Right lung (tissue), 5 donors: ENCODE measurements around the gene CHRM2. TPM values are rescaled to one million over a fixed set of nuclear protein-coding genes. Genes with fewer than 3 reads are reported as not detected.

Experiments
- DNase-seq, 2 donors: peaks; one replicate each; pipeline ENCODE4 v3.0.0-alpha.2; 2013
- polyA plus RNA-seq, 5 donors: library from polyadenylated mRNA; unstranded; fragments of 120-200 nt; gene quantifications; one replicate each; pipeline versions ENCODE4 v1.2.1 to v1.2.3, GENCODE V29; 2013; ENCODE audit warnings: inconsistent platforms in 1 of 5, low replicate concordance in 1 of 5; ENCODE audit not compliant: insufficient read length in 5 of 5, insufficient read depth in 1 of 5

CHRM2 gene
- polyA plus RNA-seq, 5 donors, result 0.22 to 1.0 (median 0.50) TPM

DNA sequence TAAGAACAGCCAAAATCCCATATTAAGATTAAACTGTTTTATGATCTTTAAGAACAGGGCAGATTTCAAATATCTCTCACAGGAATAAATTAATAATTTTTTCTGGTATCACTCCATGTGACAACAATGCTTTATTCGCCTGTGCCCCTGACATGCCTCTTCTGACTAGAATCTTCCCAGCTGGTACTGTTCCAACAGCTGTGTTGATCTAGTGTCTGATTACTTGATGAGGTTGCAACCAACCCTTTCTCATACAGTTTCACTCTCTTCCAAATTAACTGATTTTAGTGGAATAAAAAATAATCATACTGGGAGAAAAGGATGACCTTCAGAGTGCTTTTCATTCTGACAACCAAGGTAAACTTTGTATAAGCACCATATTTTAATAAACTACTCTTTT lies 151.9 kb downstream of the CHRM2 start:
- DNase-seq, result no peak

DNA sequence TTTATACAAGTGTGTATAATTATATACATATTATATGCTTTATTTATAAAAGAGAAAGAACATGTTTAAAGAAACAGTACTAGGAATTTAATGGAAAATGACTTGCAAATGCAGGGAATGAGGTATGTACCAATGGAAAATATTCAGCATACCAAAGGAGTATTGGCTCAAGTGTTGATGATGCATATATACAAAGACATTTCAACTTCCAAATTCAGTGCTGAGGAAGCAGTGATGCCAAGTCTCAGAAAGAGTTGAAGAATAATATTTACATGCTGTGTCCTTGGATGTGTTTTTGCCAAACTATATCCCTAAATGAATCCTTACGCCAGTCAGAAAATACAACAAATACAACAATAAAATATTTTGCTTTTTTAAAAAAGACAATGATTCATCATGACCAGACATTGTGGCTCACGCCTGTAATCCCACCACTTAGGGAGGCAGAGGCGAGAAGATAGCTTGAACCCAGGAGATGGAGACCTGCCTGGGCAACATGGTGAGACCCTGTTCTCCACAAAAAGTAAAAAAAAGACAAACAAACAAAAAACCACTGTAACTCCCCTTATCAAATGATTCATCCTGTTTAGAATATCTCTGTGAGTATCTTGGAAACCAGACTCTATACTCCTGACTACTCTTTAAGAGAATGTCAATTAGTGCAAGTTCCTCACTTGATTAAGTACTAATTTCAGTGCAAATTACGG lies 157.2 kb downstream of the CHRM2 start:
- DNase-seq, result no peak

DNA sequence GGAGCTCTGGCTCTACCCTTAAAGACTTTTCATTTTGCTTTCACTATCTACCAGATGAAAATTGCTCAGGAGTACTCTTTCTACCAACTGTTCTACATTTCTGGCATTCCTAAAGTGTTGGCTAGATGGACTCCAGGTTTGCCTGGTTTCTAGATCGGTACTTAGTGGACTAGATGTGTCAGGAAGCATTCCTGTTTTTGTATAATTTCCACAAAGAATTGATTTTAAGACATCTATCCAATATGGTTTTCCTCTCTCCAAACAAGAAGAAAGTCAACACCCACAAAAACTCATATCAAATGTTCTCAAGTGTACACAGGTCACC lies 157.7 kb downstream of the CHRM2 start:
- no peak for DNase-seq

DNA sequence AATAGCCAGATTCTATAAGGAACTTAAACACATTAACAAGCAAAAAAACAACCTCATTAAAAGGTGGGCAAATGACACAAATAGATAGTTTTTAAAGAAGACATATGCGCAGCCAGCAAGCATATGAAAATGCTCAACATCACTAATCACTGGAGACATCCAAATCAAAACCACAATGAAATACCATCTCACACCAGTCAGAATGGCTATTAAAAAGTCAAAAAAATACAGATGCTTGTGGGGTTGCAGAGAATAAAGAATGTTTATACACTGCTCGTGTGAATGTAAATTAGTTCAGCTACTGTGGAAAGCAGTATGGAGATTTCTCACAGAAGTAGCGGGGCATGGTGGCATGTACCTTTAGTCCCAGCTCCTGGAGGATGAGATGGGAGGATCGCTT lies 164.0 kb downstream of the CHRM2 start:
- no peak for DNase-seq

DNA sequence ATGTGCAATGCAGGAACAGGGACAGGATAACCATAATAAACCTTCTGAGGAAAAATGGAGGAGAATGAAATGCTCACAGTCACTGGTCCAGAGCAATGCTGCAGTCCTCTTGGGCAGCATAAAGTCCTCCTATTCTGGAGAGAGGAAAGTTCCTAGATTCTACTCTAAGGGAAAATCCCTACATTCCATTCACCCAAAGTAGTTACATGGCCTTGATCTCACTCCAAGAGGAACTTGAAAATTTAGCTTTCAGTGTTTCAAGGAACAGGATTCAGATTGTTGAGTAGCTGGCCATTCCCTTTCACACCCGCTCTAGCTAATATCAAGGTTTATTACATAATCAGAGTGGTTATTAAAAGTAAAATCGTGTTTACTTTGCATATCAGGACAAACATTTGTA lies 168.3 kb downstream of the CHRM2 start:
- no peak for DNase-seq

DNA sequence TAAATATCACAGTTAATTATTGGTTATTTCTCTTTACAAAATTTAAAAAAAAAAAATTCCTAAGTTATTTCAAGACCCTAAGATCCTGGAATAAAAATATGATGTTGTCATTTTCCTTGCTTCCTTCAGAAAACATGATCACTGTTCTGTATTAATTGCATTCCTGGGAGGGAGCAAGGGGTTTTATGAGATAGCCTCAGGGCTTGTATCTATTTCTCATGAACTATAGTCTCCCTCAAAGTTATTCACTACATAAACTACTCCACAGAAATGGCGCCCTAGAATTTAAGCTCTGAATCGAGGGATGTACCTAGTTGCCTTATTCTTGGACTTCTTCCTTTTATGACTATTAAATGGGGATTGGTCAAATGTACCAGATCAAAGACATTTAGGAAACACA lies 170.3 kb downstream of the CHRM2 start:
- no peak for DNase-seq

DNA sequence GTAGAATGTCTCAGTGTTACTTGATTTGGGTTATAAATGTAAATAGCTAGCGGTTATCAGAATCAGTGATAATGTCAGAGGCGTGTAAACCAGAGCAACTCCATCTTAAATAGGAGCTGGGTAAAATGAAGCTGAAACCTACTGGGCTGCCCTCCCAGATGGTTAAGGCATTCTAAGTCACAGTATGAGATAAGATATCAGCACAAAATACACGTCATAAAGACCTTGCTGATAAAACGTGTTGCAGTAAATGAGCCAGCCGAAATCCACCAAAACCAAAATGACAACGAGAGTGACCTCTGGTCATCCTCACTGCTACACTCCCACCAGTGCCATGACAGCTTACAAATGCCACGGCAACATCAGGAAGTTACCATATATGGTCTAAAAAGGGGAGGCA lies 172.3 kb downstream of the CHRM2 start:
- no peak for DNase-seq

DNA sequence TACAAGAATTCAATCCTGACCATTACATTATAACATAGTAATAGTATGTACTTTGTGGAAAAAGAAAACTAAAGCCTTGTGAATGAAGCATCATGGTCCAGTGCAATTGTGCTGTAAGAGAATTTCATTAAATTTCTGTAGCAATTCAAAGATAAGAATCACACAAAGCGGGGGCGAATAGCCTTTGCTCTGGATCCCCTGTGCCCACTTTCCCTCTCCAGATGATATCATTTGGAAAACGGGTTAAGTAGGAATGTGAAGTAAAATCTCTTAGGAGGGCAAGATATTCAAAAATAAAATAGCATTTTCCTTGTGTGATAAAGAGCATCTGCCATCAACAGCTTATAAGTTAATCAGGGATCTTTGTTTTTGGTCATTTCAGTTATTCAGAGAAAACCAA lies 177.1 kb downstream of the CHRM2 start:
- no peak for DNase-seq

DNA sequence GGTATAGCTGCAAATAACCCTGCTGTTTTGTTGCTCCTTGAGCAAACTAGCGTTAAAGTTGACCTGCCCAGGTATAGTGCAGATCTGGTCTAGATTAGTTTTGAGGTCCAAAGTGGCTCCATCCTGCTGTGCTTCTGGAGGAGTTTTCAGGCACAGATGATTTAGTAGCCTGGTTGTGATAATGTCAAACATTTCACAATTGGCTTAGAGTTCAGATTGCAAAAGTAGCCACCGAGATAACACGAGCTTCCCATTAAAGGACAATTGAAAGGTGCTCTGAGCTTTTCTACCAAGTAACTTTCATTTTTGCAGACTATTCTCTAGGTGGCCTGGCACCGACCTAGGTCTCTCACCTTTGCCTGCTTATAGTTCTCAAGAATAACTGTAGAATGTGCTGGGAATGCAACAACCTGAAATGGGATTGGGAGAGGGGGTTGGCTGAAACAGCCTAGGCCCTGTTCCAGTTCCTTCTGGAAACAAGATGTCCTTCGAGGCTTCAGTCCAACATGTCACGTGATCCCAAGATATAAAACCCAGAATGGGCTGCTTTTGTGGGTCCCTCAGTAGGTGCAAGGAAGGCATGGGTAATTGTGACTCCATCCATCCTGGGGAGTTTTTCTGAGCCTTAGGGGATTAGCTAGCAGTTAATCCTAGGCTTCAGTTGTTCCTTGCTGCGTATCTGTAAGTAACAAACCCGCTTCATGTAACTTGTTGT lies 201.0 kb downstream of the CHRM2 start:
- no peak for DNase-seq
